Ishikawa (cell line): ENCODE measurements around the gene ARID2.

Experiments used
- EP300 ChIP-seq: IDR thresholded peaks from 2 replicates; pipeline ENCODE4 v1.6.1; 2012; ENCODE audit warnings: borderline replicate concordance
- NFIC ChIP-seq: IDR thresholded peaks from 2 replicates; pipeline ENCODE4 v1.6.1; 2012
- YY1 ChIP-seq: IDR thresholded peaks from 2 replicates; pipeline ENCODE4 v1.6.1; 2012; ENCODE audit warnings: low read depth
- ZBTB7A ChIP-seq: IDR thresholded peaks from 2 replicates; pipeline ENCODE4 v1.6.1; 2012; ENCODE audit warnings: low read depth
- TF ChIP-seq, protein P1 (sequence below): IDR thresholded peaks from 2 replicates; pipeline ENCODE4 v1.6.1; 2012

DNA sequence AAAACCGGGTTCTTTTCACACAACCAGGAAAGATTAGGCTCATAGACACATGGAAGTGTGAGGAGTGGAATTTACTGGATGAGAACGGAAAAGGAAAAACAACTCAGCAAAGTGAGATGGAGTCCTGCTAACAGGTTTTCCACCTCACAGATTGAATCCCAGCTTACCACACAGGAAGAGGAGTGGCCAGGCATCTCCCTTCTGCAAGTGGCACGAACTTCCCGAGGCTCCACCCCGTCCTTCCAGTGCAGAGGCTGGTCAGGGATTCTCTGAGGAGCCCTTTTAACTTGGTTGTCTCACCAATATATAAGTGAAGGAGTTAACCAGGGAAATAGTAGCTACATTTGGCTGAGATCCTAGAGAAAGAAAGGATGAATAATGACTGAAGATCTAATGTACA lies 158.0 kb downstream of the ARID2 start:
- TF ChIP-seq ZBTB7A: no peak
- TF ChIP-seq YY1: no peak
- TF ChIP-seq, protein P1, sequence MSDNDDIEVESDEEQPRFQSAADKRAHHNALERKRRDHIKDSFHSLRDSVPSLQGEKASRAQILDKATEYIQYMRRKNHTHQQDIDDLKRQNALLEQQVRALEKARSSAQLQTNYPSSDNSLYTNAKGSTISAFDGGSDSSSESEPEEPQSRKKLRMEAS: no peak
- no peak for TF ChIP-seq EP300
- no peak for TF ChIP-seq NFIC
